ENCODE data around the gene AHNAK2.

The AHNAK2 gene

GRCh38 chr14:104986487-104987164 lies 8.5 kb upstream of the AHNAK2 start:
- Histone ChIP-seq H3K9me3 (replicated peaks; ENCODE audit: insufficient read depth, low read length) (no peaks in the 10 kb centered on the region), H3K36me3 (replicated peaks; ENCODE audit: insufficient read depth, low read length) (no peaks in the 10 kb centered on the region), H3K4me2 (ENCODE audit: low read depth, low read length) (peak overlapping the region; percentile 66; the same call in 1 of the 2 replicates), H3K4me1 (ENCODE audit: low read length) (no peaks in the 10 kb centered on the region), H3K4me3 (ENCODE audit: low read length) (no peak overlapping the region; the same call in 1 of the 2 replicates), H4K20me1 (ENCODE audit: insufficient read depth, low read length) (no peaks in the 10 kb centered on the region), H2AFZ (ENCODE audit: low read length) (no peak overlapping the region), H3K79me2 (ENCODE audit: low read length) (no peaks in the 10 kb centered on the region), H3F3A (ENCODE audit: insufficient read depth, low read length) (no peaks in the 10 kb centered on the region), H3K9ac (ENCODE audit: low read length) (no peak overlapping the region), H3K9me2 (replicated peaks; ENCODE audit: insufficient read depth, low read length) (no peaks in the 10 kb centered on the region), H3K27me3 (replicated peaks; ENCODE audit: insufficient read depth, low read length) (peaks cover 24% of the 10 kb centered on the region), H3K27ac (ENCODE audit: low read length) (no peak overlapping the region)
- TF ChIP-seq CTCF (IDR thresholded peaks at IDR 0.05; ENCODE audit: low read length) = no peak
- no peak for TF ChIP-seq EZH2 (optimal IDR thresholded peaks at IDR 0.05; ENCODE audit: low read depth, low read length)
- no peak for TF ChIP-seq EZH2phosphoT487 (IDR thresholded peaks at IDR 0.05; ENCODE audit: low read length)
- DNase-seq = no peak

- Histone ChIP-seq H3K4me1 (ENCODE audit: low read length) (no peaks in the 10 kb centered on the region), H3K27me3 (replicated peaks; ENCODE audit: insufficient read depth, low read length) (peaks cover 24% of the 10 kb centered on the region), H3K27ac (ENCODE audit: low read length) (no peak within 1 kb of the TSS), H3K9me2 (replicated peaks; ENCODE audit: insufficient read depth, low read length) (no peaks in the 10 kb centered on the region), H3K4me2 (ENCODE audit: low read depth, low read length) (peak within 1 kb of the TSS; percentile 66), H3K9me3 (replicated peaks; ENCODE audit: insufficient read depth, low read length) (no peaks in the 10 kb centered on the region), H4K20me1 (ENCODE audit: insufficient read depth, low read length) (no peaks in the 10 kb centered on the region), H3F3A (ENCODE audit: insufficient read depth, low read length) (no peaks in the 10 kb centered on the region), H3K36me3 (replicated peaks; ENCODE audit: insufficient read depth, low read length) (no peaks in the 10 kb centered on the region), H2AFZ (ENCODE audit: low read length) (no peak within 1 kb of the TSS), H3K4me3 (ENCODE audit: low read length) (peak within 1 kb of the TSS; percentile 58), H3K9ac (ENCODE audit: low read length) (peak within 1 kb of the TSS; percentile 33; the same call in 1 of the 2 replicates), H3K79me2 (ENCODE audit: low read length) (no peaks in the 10 kb centered on the region)
- peak; percentile 84 for DNase-seq
- TF ChIP-seq CTCF (IDR thresholded peaks at IDR 0.05; ENCODE audit: low read length) (no peak), EZH2 (optimal IDR thresholded peaks at IDR 0.05; ENCODE audit: low read depth, low read length) (no peak), EZH2phosphoT487 (IDR thresholded peaks at IDR 0.05; ENCODE audit: low read length) (no peak)
These were observed 7.7 kb upstream of the AHNAK2 start, which contains the start of gene CLBA1 for GRCh38 chr14:104985675-104986486. Gene CLBA1 (plus strand): TSS chr14:104985788. CDS start chr14:104986432, 644 bp downstream.

- Histone ChIP-seq H2AFZ (ENCODE audit: low read length) (no peak overlapping the region), H3K36me3 (replicated peaks; ENCODE audit: insufficient read depth, low read length) (no peaks in the 10 kb centered on the region), H3K9me2 (replicated peaks; ENCODE audit: insufficient read depth, low read length) (no peaks in the 10 kb centered on the region), H3K79me2 (ENCODE audit: low read length) (no peaks in the 10 kb centered on the region), H3K9ac (ENCODE audit: low read length) (no peak overlapping the region), H3K4me3 (ENCODE audit: low read length) (no peak overlapping the region), H3K4me1 (ENCODE audit: low read length) (no peaks in the 10 kb centered on the region), H3K27me3 (replicated peaks; ENCODE audit: insufficient read depth, low read length) (peaks cover 24% of the 10 kb centered on the region), H3K27ac (ENCODE audit: low read length) (no peak overlapping the region), H4K20me1 (ENCODE audit: insufficient read depth, low read length) (no peaks in the 10 kb centered on the region), H3K4me2 (ENCODE audit: low read depth, low read length) (no peak overlapping the region), H3K9me3 (replicated peaks; ENCODE audit: insufficient read depth, low read length) (no peaks in the 10 kb centered on the region), H3F3A (ENCODE audit: insufficient read depth, low read length) (no peaks in the 10 kb centered on the region)
- no peak for DNase-seq
- no peak for TF ChIP-seq CTCF (IDR thresholded peaks at IDR 0.05; ENCODE audit: low read length)
- TF ChIP-seq EZH2phosphoT487 (IDR thresholded peaks at IDR 0.05; ENCODE audit: low read length) = no peak
- no peak for TF ChIP-seq EZH2 (optimal IDR thresholded peaks at IDR 0.05; ENCODE audit: low read depth, low read length)
These were observed 6.1 kb upstream of the AHNAK2 start for GRCh38 chr14:104984056-104984894.

All from MM.1S (cell line).